Large intestine (tissue), 3 donors: Measurements from ENCODE around the gene C9orf50. TPM values are rescaled to one million over a fixed set of nuclear protein-coding genes. Genes with fewer than 3 reads are reported as not detected.

ENCODE experiments used
- DNase-seq, 2 donors: peaks; one replicate each; pipeline versions ENCODE4 v3.0.0 to v3.0.0-alpha.2; 2013
- H3K27ac ChIP-seq: one replicate; pipeline ENCODE4 v1.5.1; 2013; ENCODE audit warnings: low read length
- H3K27me3 ChIP-seq: 2 replicates; pipeline ENCODE4 v1.6.1; 2013; ENCODE audit warnings: low read length; ENCODE audit not compliant: control insufficient read depth, insufficient read depth
- H3K36me3 ChIP-seq: 2 replicates; pipeline ENCODE4 v1.6.1; 2013; ENCODE audit warnings: low read length; ENCODE audit not compliant: control insufficient read depth, insufficient read depth
- H3K4me1 ChIP-seq: one replicate; pipeline ENCODE4 v1.6.1; 2013; ENCODE audit warnings: low read length; ENCODE audit not compliant: control insufficient read depth, insufficient read depth
- H3K4me3 ChIP-seq: one replicate; pipeline ENCODE4 v1.5.1; 2013; ENCODE audit warnings: low read length
- H3K9me3 ChIP-seq: one replicate; pipeline ENCODE4 v1.6.1; 2013; ENCODE audit warnings: mild to moderate bottlenecking, low read depth, low read length, moderate library complexity; ENCODE audit not compliant: control insufficient read depth
- WGBS: methylation state at CpG from one replicate; pipeline ENCODE4 v1.1.5; 2013; ENCODE audit warnings: low lambda C conversion rate; ENCODE audit not compliant: insufficient coverage; 5-methylcytosine and 5-hydroxymethylcytosine counted together
- polyA plus RNA-seq: library from polyadenylated mRNA; unstranded; fragments of 120-200 nt; gene quantifications from one replicate; pipeline ENCODE4 v1.2.1, GENCODE V29; 2013

The C9orf50 gene
- polyA plus RNA-seq, 1 donor = 0.33 TPM

DNA sequence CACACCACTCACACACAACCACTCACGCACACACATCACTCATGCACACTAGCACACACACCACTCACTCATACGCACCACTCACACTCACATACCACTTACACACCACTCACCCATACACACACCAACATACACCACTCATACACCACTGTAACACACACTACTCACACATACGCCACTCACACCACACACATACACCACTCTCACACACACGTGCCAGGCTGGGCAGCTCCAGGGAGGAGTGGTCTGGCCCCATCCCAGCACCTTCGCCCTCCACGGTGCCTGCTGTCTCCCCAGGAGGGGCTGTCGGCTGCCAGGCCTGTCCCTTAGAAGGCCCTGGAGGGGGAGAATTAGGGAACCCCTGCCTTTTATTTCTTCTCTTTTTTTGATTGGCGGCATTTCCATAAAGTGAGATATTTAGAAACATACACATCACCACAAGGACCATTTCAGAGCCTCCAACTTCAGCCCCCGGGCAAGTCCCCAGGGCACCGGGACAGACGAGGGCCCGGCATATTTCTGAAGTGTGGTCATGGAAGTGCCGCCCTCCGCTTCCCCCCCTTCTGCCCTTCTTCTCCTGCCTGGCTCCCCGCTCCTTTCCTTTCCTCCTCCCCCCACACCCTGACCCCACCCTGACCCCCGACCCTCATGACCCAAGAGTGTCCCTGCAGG lies 27.3 kb upstream of the C9orf50 start:
- no peaks in the 10 kb centered on the region for H3K36me3 ChIP-seq
- H3K27ac ChIP-seq = no peak overlapping the region
- H3K4me1 ChIP-seq = no peaks in the 10 kb centered on the region
- WGBS = 100% methylated on average over 1 of the region's 16 CpGs
- no peaks in the 10 kb centered on the region for H3K9me3 ChIP-seq
- H3K4me3 ChIP-seq = no peak overlapping the region
- no peaks in the 10 kb centered on the region for H3K27me3 ChIP-seq
- no peak for DNase-seq

GRCh38 chr9:129647635-129648034 lies 26.7 kb upstream of the C9orf50 start:
- Histone ChIP-seq H3K9me3 (no peaks in the 10 kb centered on the region), H3K36me3 (no peaks in the 10 kb centered on the region), H3K4me1 (no peaks in the 10 kb centered on the region), H3K4me3 (no peak overlapping the region), H3K27ac (no peak overlapping the region), H3K27me3 (no peaks in the 10 kb centered on the region)
- no CpG with 5 or more reads among the region's 10 CpGs for WGBS
- no peak for DNase-seq

- Histone ChIP-seq H3K4me1 (no peaks in the 10 kb centered on the region), H3K9me3 (no peaks in the 10 kb centered on the region), H3K4me3 (no peak overlapping the region), H3K27ac (no peak overlapping the region), H3K27me3 (no peaks in the 10 kb centered on the region), H3K36me3 (no peaks in the 10 kb centered on the region)
- DNase-seq = no peak
- WGBS = 100% methylated on average over 2 of the region's 7 CpGs
These were observed 25.8 kb upstream of the C9orf50 start for GRCh38 chr9:129646654-129647053.

GRCh38 chr9:129646252-129646651 lies 25.4 kb upstream of the C9orf50 start:
- no CpG with 5 or more reads among the region's 12 CpGs for WGBS
- Histone ChIP-seq H3K27me3 (no peaks in the 10 kb centered on the region), H3K4me3 (no peak overlapping the region), H3K36me3 (no peaks in the 10 kb centered on the region), H3K4me1 (peaks cover 2% of the 10 kb centered on the region), H3K27ac (no peak overlapping the region), H3K9me3 (no peaks in the 10 kb centered on the region)
- DNase-seq = no peak

DNA sequence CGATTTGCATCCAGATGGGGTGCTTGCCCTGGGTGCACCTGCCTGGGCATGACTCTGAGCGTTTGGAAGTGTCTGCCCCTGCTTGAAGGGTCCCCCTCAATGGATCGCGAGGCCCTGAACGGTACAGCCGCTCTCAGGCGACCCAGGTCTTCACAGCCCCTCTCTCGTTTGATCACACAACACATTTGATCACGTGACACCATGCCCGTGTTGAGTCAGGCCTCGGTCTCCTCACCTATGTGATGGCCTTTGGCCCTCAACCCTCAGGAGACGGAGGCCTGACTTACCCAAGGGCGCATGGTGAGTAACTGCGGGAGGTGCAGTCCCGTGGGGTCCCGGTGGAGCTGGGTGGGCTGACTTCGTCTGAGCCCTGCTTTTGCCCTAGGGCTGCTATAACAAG lies 24.0 kb upstream of the C9orf50 start:
- WGBS = no CpG with 5 or more reads among the region's 17 CpGs
- H3K9me3 ChIP-seq = no peaks in the 10 kb centered on the region
- H3K27me3 ChIP-seq = no peaks in the 10 kb centered on the region
- no peak overlapping the region for H3K4me3 ChIP-seq
- no peak for DNase-seq
- peaks cover 11% of the 10 kb centered on the region for H3K4me1 ChIP-seq
- H3K27ac ChIP-seq = no peak overlapping the region
- H3K36me3 ChIP-seq = no peaks in the 10 kb centered on the region

DNA sequence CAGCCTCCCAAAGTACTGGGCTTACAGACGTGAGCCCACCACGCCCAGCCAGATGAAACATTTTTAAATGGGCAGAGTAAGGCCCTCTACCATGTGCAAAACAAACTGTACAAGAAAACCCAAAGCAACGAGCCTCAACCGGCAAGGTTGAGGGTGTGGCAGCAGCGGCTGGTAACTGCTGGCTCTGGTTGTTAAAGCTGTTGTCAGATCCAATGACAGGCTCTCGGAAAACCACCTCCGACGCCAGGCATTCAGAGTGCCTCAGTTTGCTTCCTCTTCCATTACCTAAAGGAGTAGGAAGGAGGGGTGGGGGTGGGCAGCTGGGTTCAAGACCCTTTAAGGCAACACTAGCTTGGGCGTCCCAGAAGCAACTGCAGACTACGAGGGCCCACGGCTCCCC lies 23.5 kb upstream of the C9orf50 start:
- Histone ChIP-seq H3K27ac (no peak overlapping the region), H3K36me3 (peaks cover 3% of the 10 kb centered on the region), H3K9me3 (no peaks in the 10 kb centered on the region), H3K4me3 (no peak overlapping the region), H3K4me1 (peaks cover 11% of the 10 kb centered on the region), H3K27me3 (no peaks in the 10 kb centered on the region)
- no peak for DNase-seq
- no CpG with 5 or more reads among the region's 11 CpGs for WGBS

- peaks cover 9% of the 10 kb centered on the region for H3K36me3 ChIP-seq
- H3K4me1 ChIP-seq = peaks cover 11% of the 10 kb centered on the region
- no peak for DNase-seq
- no peaks in the 10 kb centered on the region for H3K27me3 ChIP-seq
- H3K9me3 ChIP-seq = no peaks in the 10 kb centered on the region
- no peak overlapping the region for H3K27ac ChIP-seq
- no peak overlapping the region for H3K4me3 ChIP-seq
- 86% methylated on average over 1 of the region's 10 CpGs for WGBS
These were observed 22.8 kb upstream of the C9orf50 start for GRCh38 chr9:129643706-129644105.

- WGBS = no CpG with 5 or more reads among the region's 93 CpGs
- no peaks in the 10 kb centered on the region for H3K9me3 ChIP-seq
- peak; percentile 97 to 99 for DNase-seq
- H3K27ac ChIP-seq = peak within 1 kb of the TSS; percentile 91
- peak within 1 kb of the TSS; percentile 99 for H3K4me3 ChIP-seq
- H3K4me1 ChIP-seq = peaks cover 11% of the 10 kb centered on the region
- peaks cover 27% of the 10 kb centered on the region for H3K36me3 ChIP-seq
- H3K27me3 ChIP-seq = no peaks in the 10 kb centered on the region
These were observed 21.1 kb upstream of the C9orf50 start, which contains the start of gene ASB6 for GRCh38 chr9:129641750-129642585. Gene ASB6, minus strand, starts transcription at chr9:129642151. Its CDS starts 152 bp downstream, at chr9:129641999.

DNA sequence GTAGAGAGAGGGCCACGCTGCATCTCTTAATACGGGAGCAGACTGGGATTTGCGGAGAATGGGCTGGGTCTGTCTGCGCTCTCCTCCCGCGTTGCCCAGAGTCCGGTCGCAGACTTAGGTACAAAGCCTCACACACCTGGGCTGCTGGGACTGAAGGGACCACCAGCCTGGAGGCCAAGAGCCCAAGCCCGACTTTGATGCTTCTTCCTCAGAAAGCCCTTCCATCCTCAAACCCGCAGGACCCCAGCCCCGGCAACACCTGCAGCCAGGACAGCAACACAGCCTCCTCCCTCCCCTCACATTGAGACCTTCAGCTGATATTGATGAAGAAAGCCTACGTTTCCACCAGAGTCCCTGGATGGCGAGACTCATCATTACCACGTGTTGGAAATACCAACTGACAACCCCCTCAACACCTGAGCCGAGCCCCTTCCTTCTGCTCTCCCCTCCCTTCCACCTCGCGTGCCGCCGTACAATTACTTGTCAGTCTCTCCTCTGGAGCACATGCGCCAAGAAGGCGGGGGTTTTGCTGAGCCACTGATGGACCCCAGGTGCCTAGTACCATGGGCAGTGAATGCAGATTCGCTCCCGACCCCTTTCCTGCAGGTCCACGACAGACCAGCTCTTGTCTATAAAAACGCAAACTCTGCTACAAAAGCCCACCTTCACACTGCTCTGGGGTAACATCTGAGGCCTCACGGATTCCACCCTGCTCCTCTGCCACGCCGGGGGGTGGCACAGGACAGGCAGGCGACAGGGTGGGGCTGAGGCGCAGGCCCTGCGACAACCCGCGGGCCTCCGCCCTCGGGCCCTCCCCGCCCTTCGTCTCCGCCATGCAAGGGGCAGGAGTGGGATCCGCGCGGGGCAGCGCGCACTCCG lies 20.2 kb upstream of the C9orf50 start:
- Histone ChIP-seq H3K27ac (no peak overlapping the region), H3K27me3 (no peaks in the 10 kb centered on the region), H3K9me3 (no peaks in the 10 kb centered on the region), H3K4me3 (peak overlapping the region; percentile 99), H3K36me3 (peaks cover 32% of the 10 kb centered on the region), H3K4me1 (peaks cover 11% of the 10 kb centered on the region)
- 0% methylated on average over 1 of the region's 44 CpGs for WGBS
- no peak for DNase-seq
